HG03432 (cell line): ENCODE measurements around the gene CAPN10.
"Not testable (repeated sequence)": the region's sequence is repeated elsewhere in the genome, so short reads cannot be mapped to it uniquely, and the experiment has no call there.

Source experiments
- ATAC-seq: cut with Tn5 transposase; IDR thresholded peaks from one replicate; pipeline ENCODE4 v1.9.1; 2021; ENCODE audit warnings: mild to moderate bottlenecking, moderate library complexity; ENCODE audit not compliant: unreplicated experiment

The CAPN10 gene

GRCh38 chr2:240563231-240563630 is 23.3 kb upstream of the CAPN10 start:
- not testable (repeated sequence) for ATAC-seq

DNA sequence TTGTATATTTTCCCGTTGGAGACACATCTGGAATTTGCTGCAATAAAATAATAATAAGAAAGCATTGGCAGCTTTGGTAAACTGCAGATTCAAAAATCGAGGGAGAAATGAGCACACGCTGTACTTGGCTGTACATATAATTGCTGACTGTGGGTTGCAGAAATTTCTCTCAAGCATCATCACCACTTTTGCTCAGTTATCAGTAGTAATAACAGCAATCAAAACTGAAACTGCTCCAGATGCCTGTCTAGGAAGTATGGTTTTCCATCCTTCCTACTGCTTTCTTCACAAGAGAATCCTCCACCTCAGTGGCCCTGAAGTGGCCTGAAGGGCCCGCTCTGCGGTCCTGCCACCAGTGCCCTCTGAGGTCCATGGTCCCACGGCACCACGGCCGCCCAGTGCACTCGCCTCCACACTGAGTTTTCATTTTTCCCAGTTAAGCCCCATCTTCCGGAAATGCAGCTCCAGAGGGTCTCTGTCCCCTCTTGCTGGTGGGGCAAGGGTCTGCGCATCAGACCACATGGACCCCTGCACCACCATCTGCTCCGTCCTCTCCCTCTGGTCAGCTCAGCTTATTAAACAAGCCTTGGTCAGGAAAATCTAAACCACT is 22.5 kb upstream of the CAPN10 start:
- ATAC-seq: no peak

DNA sequence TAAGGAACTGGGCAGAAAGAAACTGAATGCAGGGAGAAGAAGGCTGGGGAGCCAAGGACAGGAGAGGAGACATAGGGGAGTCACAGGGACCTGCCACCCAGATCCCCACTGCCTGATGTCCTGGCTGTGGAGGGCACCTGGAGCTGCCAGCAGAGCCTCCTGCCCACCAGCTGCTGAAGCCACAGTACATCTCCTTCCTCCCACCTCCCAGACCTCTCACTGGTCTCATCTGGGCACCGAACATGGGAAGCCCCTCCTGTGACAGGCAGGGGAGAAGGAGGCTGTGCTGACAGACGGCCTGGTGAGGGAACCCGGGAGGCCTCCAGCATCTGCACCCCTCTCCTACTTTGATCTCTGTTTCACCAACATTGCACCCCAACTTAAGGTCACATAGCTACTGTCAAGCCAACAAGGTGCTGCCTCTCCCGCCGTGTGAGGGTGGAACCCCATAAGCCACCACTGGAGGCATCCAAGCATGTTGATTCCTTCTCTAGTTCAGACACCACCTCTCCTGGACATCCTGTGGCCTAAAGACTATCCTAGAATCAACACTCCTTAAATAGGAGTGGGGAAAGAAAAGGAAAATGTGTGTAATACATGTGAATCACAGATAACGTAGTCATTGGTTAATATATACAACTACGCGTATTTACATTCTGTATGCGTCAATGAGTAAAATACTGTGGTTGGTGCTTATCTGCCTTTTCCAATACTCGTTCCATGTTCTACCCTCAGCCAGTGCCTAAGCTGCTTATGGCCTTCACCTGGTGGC is 21.8 kb upstream of the CAPN10 start:
- no peak for ATAC-seq

DNA sequence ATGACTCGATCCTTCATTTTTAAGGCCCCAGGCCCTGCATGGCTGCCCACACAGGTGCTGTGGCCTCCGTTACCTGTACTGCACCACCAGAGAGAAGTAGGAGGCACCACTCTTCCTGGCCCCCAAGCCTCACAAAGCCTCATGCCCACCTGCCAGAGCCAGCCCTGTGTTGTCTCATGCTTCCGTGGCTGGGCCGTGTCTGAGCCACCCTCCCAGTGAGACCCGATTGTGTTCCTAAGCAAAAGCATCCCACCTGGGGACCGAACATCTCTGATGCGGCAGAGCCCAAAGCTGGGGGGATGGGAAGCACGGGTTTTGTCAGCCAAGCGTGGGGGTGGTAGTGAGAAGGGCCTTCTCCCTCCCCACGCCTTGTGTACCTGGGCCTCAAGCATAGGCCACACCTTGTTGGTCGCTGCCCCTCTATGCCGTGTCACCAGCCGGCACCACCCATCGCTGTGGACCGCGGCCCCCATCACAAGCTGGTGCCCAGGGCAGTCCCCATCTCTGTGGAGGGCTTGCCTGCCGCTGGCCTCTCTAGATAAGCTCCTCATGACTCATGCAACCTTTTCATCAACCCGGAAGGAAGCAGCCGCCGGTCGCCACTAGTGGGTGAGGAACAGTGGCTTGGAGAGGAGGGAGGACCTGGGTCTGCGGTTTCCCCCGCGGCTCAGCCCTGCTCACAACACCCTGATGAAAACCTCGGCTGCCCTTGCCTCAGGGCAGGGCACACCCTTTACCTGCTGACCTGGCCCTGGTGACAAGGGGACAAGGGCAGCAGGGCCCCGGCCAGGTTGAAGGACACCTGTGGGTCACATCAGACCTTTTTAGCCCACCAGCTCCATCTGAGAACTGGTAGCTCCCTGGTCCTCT is 21.0 kb upstream of the CAPN10 start:
- peak; percentile 36 for ATAC-seq

GRCh38 chr2:240566203-240567136 is 20.1 kb upstream of the CAPN10 start:
- ATAC-seq: peak; percentile 51

DNA sequence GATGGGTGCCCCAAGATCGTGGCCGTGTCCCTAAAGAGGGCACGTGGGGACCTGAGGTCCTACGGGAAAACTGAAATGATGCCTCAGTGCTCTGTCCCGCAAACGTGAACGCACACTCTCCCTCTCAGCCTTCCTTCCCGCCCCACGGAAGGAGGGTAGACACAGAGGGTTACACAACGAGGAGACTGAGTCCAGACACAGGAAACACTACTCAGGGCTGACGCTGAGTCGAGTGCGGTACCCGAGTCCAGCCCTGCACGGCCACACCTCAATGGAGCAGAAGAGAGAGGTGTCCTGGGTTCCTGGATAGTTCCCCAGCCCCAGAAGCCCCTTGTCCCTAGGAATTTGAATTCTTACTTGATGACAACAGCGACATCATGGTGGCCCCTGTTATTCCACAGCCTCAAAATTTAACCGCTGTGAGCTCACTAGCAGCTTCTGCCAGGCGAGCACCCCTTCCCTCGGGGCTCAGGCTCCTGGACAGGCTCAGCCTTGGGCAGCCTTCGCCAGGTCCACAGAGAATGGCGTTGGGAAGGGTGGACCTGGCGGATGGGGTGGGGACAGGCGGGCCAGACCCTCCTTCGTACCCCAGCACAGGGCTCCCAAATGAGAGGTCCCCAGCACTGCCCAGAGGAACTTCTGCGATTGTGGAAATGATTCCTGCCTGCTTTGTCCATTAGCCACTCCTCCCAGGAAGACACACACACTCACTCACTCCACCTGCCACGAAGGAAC is 19.2 kb upstream of the CAPN10 start:
- no peak for ATAC-seq

GRCh38 chr2:240567872-240568677 is 18.5 kb upstream of the CAPN10 start, which contains the start of gene RNPEPL1:
Gene RNPEPL1 (plus strand): TSS chr2:240568484. CDS start chr2:240568587, 103 bp downstream.
- ATAC-seq: peak; percentile 38

GRCh38 chr2:240568678-240569522 is 17.6 kb upstream of the CAPN10 start:
- peak; percentile 23 for ATAC-seq

DNA sequence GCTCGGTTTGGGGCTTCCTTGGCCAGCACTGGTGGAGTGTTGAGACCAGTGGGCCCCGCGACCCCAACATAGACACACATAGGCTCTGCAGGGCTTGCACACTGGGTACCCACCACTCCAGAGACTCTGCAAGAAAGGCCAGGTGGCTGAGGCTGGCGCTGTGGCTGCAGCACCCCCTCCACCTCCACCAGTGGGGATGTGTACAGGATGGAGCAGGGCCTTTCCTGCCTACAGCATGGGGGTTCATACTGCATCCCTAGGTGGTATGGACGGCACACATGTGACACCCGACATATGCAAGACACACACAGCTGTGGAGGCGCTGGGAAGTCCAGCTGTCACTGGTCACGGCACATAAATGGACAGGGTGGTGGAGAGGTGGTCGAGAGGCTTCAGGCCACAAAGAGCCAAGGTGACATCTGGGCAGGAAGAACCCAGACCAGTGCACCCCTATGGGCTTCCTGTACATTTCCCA is 17.0 kb upstream of the CAPN10 start:
- ATAC-seq: no peak

DNA sequence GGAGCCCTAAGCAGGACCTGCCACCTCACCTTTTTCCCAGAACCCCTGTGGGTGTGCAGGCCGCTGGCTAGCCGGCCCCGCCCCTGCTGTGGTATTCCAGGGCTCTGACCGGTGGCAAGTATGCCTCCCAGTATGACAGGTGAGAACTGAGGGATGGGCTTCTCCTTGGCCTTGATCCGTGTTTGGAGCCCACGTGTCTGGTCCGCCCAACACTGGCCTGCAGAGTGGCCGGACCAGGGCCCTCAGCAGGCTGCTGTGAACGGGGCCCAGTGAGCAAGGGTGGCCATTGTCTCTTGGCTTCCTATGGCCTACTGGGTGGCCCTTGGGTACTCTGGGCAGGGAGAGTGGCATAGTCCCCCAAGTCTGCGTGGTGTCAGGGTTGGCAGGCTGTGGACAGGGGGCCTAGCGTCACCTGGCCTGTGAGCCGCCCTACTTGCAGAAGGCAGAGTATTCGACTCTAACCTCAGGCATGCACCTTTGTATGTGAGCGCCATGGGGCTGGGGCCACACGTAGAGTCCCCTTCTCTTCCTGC is 16.5 kb upstream of the CAPN10 start:
- ATAC-seq: no peak

DNA sequence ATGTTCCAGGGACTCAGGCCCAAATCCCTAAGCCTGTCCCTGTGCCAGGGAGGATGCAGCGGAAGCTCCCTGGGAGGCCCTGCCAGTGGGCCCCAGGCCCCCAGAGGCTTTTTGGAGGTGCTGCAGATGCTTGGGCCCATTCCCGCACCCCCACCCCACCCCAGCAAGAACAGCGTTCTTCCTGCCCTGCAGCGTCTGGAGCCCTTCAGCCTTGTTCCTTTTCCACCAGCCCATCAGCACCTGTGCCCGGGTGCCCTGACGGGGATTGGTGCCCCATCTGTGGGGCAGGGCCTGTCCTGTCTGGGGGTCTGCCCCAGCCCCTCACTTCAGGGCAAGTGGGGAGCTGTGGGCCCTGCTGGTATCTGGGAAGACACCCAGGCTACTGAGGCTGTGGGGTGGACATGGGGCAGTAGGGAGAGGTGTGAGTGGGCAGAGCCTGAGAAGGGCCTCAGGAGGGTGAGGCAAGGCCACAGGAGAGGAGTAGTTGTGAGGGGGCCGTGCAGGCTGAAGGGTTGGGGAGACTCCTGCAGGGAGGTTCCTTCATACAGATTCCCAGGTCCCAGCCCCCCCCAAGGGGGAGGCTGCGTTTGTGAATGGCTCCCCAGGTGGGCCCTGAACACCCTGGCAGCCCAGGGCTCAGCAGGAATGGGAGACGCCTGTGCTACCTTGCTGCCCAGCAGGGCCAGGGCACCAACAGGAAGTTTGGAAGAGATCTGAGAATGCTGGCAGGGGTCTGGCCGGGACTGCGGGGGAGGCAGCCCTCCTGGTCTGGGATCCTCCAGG is 15.8 kb upstream of the CAPN10 start:
- no peak for ATAC-seq

DNA sequence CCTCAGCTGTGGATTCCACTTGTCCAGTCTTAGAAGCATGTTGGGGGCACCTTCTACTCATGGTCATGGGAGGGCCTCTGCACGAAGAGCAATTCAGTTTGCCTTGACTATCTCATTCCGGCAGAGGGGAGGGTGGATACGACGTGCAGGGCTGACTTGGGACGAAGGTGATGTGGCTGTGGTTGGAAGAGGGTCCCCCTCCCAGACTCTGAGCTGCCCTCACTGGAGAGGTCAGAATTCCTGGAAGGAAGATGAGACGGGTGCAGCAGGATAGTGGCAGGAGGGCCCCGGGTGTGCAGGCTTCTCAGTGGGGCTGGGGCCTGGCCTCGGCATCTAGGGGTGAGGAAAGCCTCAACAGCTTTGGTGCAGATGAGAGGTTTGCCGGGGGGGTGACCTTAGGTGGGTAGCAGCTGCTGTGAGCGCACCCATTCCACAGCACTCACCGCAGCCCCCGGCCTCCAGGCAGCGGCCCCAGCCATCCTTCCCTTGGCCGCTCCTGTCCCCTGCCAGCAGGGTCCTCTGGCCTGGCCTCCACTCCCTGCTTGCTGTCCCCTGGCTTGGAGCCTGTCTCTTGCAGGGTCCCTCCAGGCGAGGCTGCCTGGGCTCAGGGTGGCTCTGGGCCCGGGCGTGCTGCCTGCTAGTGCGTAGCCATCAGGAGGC is 15.1 kb upstream of the CAPN10 start:
- no peak for ATAC-seq

DNA sequence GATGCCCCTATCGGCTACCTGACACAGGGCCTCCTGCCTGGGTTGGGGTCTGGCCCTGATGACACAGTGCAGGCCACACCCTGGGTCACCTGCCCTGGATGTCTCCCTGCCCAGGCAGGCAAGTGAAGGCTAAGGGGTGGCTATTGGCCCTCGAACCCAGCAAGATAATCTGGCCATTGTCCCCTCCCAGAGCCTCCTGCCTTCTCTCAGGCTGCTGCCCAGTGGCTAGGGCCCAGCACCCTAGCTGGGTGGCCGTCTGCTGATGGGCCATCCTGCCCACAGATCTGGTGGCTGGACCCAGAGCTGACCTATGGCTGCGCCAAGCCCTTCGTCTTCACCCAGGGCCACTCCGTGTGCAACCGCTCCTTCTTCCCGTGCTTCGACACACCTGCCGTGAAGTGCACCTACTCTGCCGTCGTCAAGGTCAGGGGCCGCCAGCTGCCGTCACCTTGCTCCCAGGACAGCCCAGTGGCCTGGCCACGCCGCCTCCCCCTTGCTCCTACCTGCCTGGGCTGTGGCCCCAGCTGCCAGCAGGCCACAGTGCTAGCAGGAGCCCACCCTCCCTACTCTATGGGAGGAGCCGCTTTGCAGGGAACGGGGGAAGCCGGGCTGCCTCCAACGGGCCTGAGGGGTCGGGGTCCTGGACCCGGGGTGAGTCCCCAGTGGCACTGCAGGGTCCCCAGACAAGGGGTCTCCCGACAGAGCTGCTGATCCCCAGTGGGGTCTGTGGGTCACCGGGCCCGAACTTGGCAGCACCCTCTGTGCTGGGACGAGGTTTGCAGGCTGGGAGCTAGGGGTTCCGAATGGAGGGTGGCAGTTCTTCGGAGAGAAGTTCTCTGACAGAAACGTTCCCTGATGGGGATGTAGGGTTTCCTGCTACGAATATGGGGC is 14.1 kb upstream of the CAPN10 start:
- no peak for ATAC-seq

GRCh38 chr2:240573071-240573515 is 13.4 kb upstream of the CAPN10 start:
- ATAC-seq: no peak
